Mammary epithelial cell (primary cell): Measurements from ENCODE around the gene BCL3.

Experiments
- EZH2 ChIP-seq: IDR thresholded peaks from 2 replicates; pipeline ENCODE4 v1.6.1; 2012; ENCODE audit warnings: low read length, inconsistent platforms, borderline replicate concordance
- TF ChIP-seq, protein P1 (sequence below), 2 donors: IDR thresholded peaks in 1 of 2; conservative IDR thresholded peaks in 1 of 2; 2 replicates each; pipeline ENCODE4 v1.5.1; 2011 to 2012; ENCODE audit warnings: inconsistent platforms in 2 of 2, low read length in 2 of 2, mild to moderate bottlenecking in 2 of 2, control low read depth in 1 of 2, low read depth in 1 of 2; ENCODE audit not compliant: insufficient read depth in 1 of 2; ENCODE audit errors: extremely low read depth in 1 of 2

DNA sequence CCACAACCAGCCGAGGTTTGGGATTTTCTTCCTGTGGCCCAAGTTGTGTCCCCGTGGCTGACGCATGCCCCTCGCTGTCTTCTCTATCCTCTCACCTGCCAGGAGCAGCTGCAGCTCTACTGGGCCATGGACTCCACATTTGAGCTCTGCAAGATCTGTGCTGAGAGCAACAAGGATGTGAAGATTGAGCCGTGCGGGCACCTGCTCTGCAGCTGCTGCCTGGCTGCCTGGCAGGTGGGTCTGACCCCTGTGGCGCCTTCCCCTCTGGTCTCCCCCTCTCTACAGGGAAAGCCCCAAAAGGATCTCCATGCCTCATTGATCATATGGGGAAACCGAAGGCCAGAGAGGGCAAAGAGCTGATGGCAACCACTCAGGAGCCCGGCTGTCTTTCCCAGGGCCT lies 43.8 kb downstream of the BCL3 start:
- TF ChIP-seq EZH2, result no peak
- TF ChIP-seq, protein P1, sequence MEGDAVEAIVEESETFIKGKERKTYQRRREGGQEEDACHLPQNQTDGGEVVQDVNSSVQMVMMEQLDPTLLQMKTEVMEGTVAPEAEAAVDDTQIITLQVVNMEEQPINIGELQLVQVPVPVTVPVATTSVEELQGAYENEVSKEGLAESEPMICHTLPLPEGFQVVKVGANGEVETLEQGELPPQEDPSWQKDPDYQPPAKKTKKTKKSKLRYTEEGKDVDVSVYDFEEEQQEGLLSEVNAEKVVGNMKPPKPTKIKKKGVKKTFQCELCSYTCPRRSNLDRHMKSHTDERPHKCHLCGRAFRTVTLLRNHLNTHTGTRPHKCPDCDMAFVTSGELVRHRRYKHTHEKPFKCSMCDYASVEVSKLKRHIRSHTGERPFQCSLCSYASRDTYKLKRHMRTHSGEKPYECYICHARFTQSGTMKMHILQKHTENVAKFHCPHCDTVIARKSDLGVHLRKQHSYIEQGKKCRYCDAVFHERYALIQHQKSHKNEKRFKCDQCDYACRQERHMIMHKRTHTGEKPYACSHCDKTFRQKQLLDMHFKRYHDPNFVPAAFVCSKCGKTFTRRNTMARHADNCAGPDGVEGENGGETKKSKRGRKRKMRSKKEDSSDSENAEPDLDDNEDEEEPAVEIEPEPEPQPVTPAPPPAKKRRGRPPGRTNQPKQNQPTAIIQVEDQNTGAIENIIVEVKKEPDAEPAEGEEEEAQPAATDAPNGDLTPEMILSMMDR (conservative IDR thresholded peaks at IDR 0.05 in 1 of 2, IDR thresholded peaks at IDR 0.05 in 1 of 2; ENCODE audit: extremely low read depth in 1 of 2, insufficient read depth in 1 of 2, low read depth in 1 of 2, low read length in 2 of 2), result no peak
